Sigmoid colon (tissue), 3 donors: ENCODE data around the gene GRHL1.

ENCODE experiments used
- POLR2A ChIP-seq, 2 donors: fragments of 450-650 bp; IDR thresholded peaks; one replicate each; pipeline ENCODE4 v1.6.1; 2016; ENCODE audit warnings: antibody characterized with exemption in 2 of 2, mild to moderate bottlenecking in 2 of 2, moderate library complexity in 2 of 2
- TF ChIP-seq, protein P1 (sequence below), 4 experiments: fragments of 450-650 bp in 3 of 4; fragments of 200-600 bp in 1 of 4; IDR thresholded peaks; one replicate each; pipeline ENCODE4 v1.5.1; 2016 to 2019; ENCODE audit warnings: antibody characterized with exemption in 4 of 4, mild to moderate bottlenecking in 3 of 4, moderate library complexity in 2 of 4

DNA sequence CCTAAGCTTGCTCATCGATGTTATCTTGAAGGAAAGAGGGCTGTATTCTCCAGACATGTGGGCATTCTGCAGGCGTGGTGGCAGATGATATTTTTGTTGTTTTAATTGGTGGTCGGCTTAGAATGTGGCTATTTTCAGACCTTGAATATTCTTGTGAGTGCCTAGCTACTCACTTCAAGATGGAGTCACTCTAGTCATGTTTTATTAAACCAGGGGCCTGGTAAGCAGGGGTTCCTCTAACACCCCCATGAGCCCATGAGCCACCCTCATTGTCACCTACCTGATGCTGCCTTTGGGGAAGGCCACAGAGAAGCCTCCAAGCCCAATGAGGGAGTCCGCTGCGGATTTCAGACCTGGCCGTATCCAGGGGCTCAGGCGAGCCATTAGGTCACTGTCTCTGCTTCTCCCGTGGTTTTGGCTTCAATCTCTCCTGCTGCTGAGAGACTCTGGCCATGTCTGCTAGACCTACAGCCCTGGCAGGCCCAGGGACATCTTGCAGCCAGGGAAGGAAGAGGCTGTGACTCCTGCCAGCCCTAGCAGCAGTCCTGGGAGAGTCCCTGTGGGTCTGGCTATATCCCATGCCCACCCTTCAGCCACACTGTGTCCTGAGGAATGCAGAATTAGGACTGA, 75.6 kb downstream of the GRHL1 start:
- TF ChIP-seq, protein P1, sequence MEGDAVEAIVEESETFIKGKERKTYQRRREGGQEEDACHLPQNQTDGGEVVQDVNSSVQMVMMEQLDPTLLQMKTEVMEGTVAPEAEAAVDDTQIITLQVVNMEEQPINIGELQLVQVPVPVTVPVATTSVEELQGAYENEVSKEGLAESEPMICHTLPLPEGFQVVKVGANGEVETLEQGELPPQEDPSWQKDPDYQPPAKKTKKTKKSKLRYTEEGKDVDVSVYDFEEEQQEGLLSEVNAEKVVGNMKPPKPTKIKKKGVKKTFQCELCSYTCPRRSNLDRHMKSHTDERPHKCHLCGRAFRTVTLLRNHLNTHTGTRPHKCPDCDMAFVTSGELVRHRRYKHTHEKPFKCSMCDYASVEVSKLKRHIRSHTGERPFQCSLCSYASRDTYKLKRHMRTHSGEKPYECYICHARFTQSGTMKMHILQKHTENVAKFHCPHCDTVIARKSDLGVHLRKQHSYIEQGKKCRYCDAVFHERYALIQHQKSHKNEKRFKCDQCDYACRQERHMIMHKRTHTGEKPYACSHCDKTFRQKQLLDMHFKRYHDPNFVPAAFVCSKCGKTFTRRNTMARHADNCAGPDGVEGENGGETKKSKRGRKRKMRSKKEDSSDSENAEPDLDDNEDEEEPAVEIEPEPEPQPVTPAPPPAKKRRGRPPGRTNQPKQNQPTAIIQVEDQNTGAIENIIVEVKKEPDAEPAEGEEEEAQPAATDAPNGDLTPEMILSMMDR (IDR thresholded peaks at IDR 0.05): no peak
- no peak for TF ChIP-seq POLR2A (IDR thresholded peaks at IDR 0.05)
